ENCODE data around the gene DPF1. TPM values are rescaled to one million over a fixed set of nuclear protein-coding genes. Genes with fewer than 3 reads are reported as not detected.

DPF1 gene
- total RNA-seq, 1 donor from 2014 or later = 4.0 TPM

DNA sequence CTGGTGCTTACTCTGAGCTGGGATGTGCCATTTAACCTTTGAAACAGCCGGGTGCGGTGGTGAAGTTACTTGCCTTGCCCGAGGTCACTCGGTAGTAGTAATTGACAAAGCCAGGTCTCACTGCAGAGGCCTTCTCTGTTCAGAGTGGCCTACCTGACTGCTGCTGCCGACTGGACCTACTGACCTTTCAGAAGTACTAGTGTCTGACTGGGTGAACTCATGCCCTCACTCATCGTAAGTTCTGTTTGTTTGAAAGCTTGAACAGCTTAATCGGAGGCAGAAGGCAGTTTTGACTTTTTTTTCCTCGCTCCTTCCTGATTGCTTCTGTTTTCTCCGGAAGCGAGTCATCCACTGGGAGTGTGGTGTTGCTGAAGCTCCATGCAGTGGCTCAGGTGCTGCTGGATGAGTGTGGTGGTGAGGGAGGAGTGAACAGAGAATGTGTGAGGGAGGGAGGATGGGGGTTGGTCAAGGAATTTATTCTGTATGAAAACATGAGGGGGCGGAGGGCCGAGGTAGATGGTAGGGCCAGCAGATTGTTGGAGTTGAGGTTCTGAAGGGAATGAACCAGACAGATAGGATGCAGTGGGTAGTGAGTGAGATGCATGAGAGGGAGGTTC, 43.1 kb upstream of the DPF1 start:
- FAIRE-seq (no peak), DNase-seq (ENCODE audit: low read depth) (peak; percentile 68)
- Histone ChIP-seq H3K9ac (ENCODE audit: low read length) (peak overlapping the region; percentile 22), H3K36me3 (ENCODE audit: insufficient read depth, low read length) (no peaks in the 10 kb centered on the region), H3K4me3 (ENCODE audit: insufficient read depth, low read depth, low read length) (no peak overlapping the region), H3K4me2 (ENCODE audit: low read length) (peak overlapping the region; percentile 63), H2AFZ (ENCODE audit: low read depth, low read length) (peak overlapping the region; percentile 61), H3K27me3 (ENCODE audit: insufficient read depth, low read length) (no peaks in the 10 kb centered on the region), H3K27ac (ENCODE audit: low read depth, low read length) (peak overlapping the region; percentile 28), H3K9me3 (ENCODE audit: insufficient read depth, low read depth, low read length) (no peaks in the 10 kb centered on the region), H4K20me1 (ENCODE audit: insufficient read depth, low read length) (no peaks in the 10 kb centered on the region), H3K4me1 (ENCODE audit: insufficient read depth, low read length) (peaks cover 36% of the 10 kb centered on the region), H3K79me2 (ENCODE audit: insufficient read depth, low read length) (no peaks in the 10 kb centered on the region)
- H3K4me1 Mint-ChIP-seq (ENCODE audit: low read depth, unreplicated experiment) = peaks cover 50% of the 10 kb centered on the region
- TF ChIP-seq, protein P1, sequence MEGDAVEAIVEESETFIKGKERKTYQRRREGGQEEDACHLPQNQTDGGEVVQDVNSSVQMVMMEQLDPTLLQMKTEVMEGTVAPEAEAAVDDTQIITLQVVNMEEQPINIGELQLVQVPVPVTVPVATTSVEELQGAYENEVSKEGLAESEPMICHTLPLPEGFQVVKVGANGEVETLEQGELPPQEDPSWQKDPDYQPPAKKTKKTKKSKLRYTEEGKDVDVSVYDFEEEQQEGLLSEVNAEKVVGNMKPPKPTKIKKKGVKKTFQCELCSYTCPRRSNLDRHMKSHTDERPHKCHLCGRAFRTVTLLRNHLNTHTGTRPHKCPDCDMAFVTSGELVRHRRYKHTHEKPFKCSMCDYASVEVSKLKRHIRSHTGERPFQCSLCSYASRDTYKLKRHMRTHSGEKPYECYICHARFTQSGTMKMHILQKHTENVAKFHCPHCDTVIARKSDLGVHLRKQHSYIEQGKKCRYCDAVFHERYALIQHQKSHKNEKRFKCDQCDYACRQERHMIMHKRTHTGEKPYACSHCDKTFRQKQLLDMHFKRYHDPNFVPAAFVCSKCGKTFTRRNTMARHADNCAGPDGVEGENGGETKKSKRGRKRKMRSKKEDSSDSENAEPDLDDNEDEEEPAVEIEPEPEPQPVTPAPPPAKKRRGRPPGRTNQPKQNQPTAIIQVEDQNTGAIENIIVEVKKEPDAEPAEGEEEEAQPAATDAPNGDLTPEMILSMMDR (IDR thresholded peaks at IDR 0.05; ENCODE audit: insufficient read depth, low read depth, low read length) = no peak
- TF ChIP-seq EZH2 (IDR thresholded peaks at IDR 0.05; ENCODE audit: insufficient read depth, low read length) = no peak
- no peaks in the 10 kb centered on the region for H3K9me3 Mint-ChIP-seq (ENCODE audit: unreplicated experiment)
- H3K4me3 Mint-ChIP-seq (ENCODE audit: unreplicated experiment) = peak overlapping the region; percentile 58
- no peaks in the 10 kb centered on the region for H3K27me3 Mint-ChIP-seq (ENCODE audit: low read depth, unreplicated experiment)
- peaks cover 6% of the 10 kb centered on the region for H3K36me3 Mint-ChIP-seq (ENCODE audit: low read depth, unreplicated experiment)
- H3K27ac Mint-ChIP-seq (ENCODE audit: unreplicated experiment) = peak overlapping the region; percentile 83

DNA sequence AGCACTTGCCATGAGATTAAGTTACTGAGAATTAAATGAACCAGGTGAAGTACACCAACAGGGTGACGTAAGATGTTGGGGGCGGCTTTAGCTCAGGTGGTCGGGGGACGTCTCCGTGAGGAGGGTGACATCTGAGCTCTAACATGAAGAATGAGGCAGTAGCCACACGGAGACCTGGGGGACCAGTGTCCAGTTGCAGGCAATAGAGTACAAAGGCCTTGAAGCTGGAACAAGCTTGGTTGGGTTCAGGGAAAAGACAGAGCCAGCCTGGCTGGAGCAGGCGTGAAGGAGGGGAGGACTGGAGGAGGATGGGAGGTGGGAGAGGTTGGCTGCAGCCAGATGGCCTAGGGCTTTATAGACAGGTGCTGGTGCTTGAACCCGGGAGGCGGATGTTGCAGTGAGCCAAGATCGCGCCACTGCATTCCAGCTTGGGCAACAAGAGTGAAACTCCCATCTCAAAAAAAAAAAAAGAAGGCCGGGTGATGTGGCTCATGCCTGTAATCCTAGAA, 42.0 kb upstream of the DPF1 start:
- Mint-ChIP-seq H3K27ac (ENCODE audit: unreplicated experiment) (no peak overlapping the region), H3K9me3 (ENCODE audit: unreplicated experiment) (no peaks in the 10 kb centered on the region), H3K4me1 (ENCODE audit: low read depth, unreplicated experiment) (peaks cover 50% of the 10 kb centered on the region), H3K27me3 (ENCODE audit: low read depth, unreplicated experiment) (no peaks in the 10 kb centered on the region), H3K36me3 (ENCODE audit: low read depth, unreplicated experiment) (peaks cover 6% of the 10 kb centered on the region), H3K4me3 (ENCODE audit: unreplicated experiment) (peak overlapping the region; percentile 94)
- no peak for FAIRE-seq
- Histone ChIP-seq H3K4me1 (ENCODE audit: insufficient read depth, low read length) (peaks cover 35% of the 10 kb centered on the region), H3K27ac (ENCODE audit: low read depth, low read length) (no peak overlapping the region), H3K9ac (ENCODE audit: low read length) (no peak overlapping the region), H3K4me3 (ENCODE audit: insufficient read depth, low read depth, low read length) (no peak overlapping the region), H3K27me3 (ENCODE audit: insufficient read depth, low read length) (no peaks in the 10 kb centered on the region), H4K20me1 (ENCODE audit: insufficient read depth, low read length) (no peaks in the 10 kb centered on the region), H3K9me3 (ENCODE audit: insufficient read depth, low read depth, low read length) (no peaks in the 10 kb centered on the region), H2AFZ (ENCODE audit: low read depth, low read length) (no peak overlapping the region), H3K79me2 (ENCODE audit: insufficient read depth, low read length) (no peaks in the 10 kb centered on the region), H3K36me3 (ENCODE audit: insufficient read depth, low read length) (no peaks in the 10 kb centered on the region), H3K4me2 (ENCODE audit: low read length) (no peak overlapping the region)
- DNase-seq (ENCODE audit: low read depth) = no peak
- TF ChIP-seq, protein P1 (IDR thresholded peaks at IDR 0.05; ENCODE audit: insufficient read depth, low read depth, low read length) = no peak
- TF ChIP-seq EZH2 (IDR thresholded peaks at IDR 0.05; ENCODE audit: insufficient read depth, low read length) = no peak

DNA sequence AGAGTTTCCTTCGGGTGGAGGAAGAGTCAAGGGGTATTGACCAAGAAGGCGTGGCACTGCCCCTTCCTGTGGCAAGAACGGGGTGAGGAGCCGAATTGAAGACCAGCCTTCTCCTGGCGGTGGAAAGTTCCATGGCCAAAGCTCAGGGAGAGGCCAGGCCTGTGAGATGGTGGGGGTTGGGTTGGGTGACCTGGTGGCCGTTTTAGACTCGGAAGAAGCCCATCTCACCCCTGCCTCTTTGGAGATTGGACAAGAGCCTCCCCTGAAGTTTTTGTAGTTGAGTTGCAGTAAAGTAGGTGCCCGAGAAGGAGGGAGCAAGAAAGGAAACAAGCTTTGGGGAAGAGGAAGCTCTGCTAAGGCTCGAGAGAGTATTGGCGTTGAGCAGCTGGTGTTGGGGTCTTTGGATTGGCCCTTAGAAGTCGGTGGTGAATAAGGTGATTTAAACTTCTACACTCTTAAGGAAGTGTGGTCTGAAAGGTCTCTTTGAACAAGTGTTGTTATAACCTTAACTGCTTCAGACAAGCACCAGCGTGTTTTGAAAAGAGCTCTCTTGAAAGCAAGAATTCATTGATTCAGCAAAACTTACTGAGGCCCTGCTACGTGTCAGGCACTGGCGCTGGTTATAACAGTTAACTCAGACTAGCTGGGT, 41.3 kb upstream of the DPF1 start:
- Histone ChIP-seq H3K4me1 (ENCODE audit: insufficient read depth, low read length) (peaks cover 29% of the 10 kb centered on the region), H3K4me2 (ENCODE audit: low read length) (peak overlapping the region; percentile 91), H3K36me3 (ENCODE audit: insufficient read depth, low read length) (no peaks in the 10 kb centered on the region), H3K9ac (ENCODE audit: low read length) (no peak overlapping the region), H2AFZ (ENCODE audit: low read depth, low read length) (no peak overlapping the region), H3K9me3 (ENCODE audit: insufficient read depth, low read depth, low read length) (no peaks in the 10 kb centered on the region), H4K20me1 (ENCODE audit: insufficient read depth, low read length) (no peaks in the 10 kb centered on the region), H3K4me3 (ENCODE audit: insufficient read depth, low read depth, low read length) (no peak overlapping the region), H3K79me2 (ENCODE audit: insufficient read depth, low read length) (no peaks in the 10 kb centered on the region), H3K27me3 (ENCODE audit: insufficient read depth, low read length) (no peaks in the 10 kb centered on the region), H3K27ac (ENCODE audit: low read depth, low read length) (no peak overlapping the region)
- Mint-ChIP-seq H3K27me3 (ENCODE audit: low read depth, unreplicated experiment) (no peaks in the 10 kb centered on the region), H3K9me3 (ENCODE audit: unreplicated experiment) (no peaks in the 10 kb centered on the region), H3K4me1 (ENCODE audit: low read depth, unreplicated experiment) (peaks cover 44% of the 10 kb centered on the region), H3K27ac (ENCODE audit: unreplicated experiment) (peak overlapping the region; percentile 84), H3K36me3 (ENCODE audit: low read depth, unreplicated experiment) (peaks cover 4% of the 10 kb centered on the region), H3K4me3 (ENCODE audit: unreplicated experiment) (peak overlapping the region; percentile 94)
- DNase-seq (ENCODE audit: low read depth) (no peak), FAIRE-seq (no peak)
- TF ChIP-seq, protein P1 (IDR thresholded peaks at IDR 0.05; ENCODE audit: insufficient read depth, low read depth, low read length) = no peak
- TF ChIP-seq EZH2 (IDR thresholded peaks at IDR 0.05; ENCODE audit: insufficient read depth, low read length) = no peak

All from astrocyte (in vitro differentiated cells and primary cell).